ENCODE measurements around the gene USP43. TPM values are rescaled to one million over a fixed set of nuclear protein-coding genes. Genes with fewer than 3 reads are reported as not detected.

Gene USP43
- polyA plus RNA-seq, 1 experiment = not detected

GRCh38 chr17:9769036-9769695 lies 123.8 kb downstream of the USP43 start:
- no peak for DNase-seq (ENCODE audit: low read depth, low spot score)
- H3K27ac ChIP-seq (ENCODE audit: low read depth, low read length) = no peak overlapping the region
- no peak for TF ChIP-seq CTCF (IDR thresholded peaks at IDR 0.05; ENCODE audit: low read depth, low read length)
- POLR2A ChIA-PET = no interaction called here
- peaks cover 39% of the 10 kb centered on the region for H3K9me3 ChIP-seq (ENCODE audit: control insufficient read depth, insufficient read depth, low read length)
- no peak overlapping the region for H3K4me3 ChIP-seq (ENCODE audit: low read depth, low read length)
- no peaks in the 10 kb centered on the region for H3K27me3 ChIP-seq (ENCODE audit: control insufficient read depth, insufficient read depth, low read length)
- CTCF ChIA-PET = interaction anchor here (1.0 kb wide), 2 partner anchors 25 to 193 kb away, joined by 3 to 5 read pairs; partner anchors contain the start of genes CFAP52 and STX8

GRCh38 chr17:9771465-9771864 lies 126.1 kb downstream of the USP43 start:
- ChIA-PET POLR2A (no interaction called here), CTCF (no interaction called here)
- H3K9me3 ChIP-seq (ENCODE audit: control insufficient read depth, insufficient read depth, low read length) = peaks cover 51% of the 10 kb centered on the region
- TF ChIP-seq CTCF (IDR thresholded peaks at IDR 0.05; ENCODE audit: low read depth, low read length) = no peak
- H3K4me3 ChIP-seq (ENCODE audit: low read depth, low read length) = no peak overlapping the region
- H3K27ac ChIP-seq (ENCODE audit: low read depth, low read length) = no peak overlapping the region
- H3K27me3 ChIP-seq (ENCODE audit: control insufficient read depth, insufficient read depth, low read length) = no peaks in the 10 kb centered on the region
- no peak for DNase-seq (ENCODE audit: low read depth, low spot score)

- no peak overlapping the region for H3K27ac ChIP-seq (ENCODE audit: low read depth, low read length)
- ChIA-PET CTCF (no interaction called here), POLR2A (no interaction called here)
- H3K9me3 ChIP-seq (ENCODE audit: control insufficient read depth, insufficient read depth, low read length) = peaks cover 56% of the 10 kb centered on the region
- no peak overlapping the region for H3K4me3 ChIP-seq (ENCODE audit: low read depth, low read length)
- no peak for DNase-seq (ENCODE audit: low read depth, low spot score)
- no peaks in the 10 kb centered on the region for H3K27me3 ChIP-seq (ENCODE audit: control insufficient read depth, insufficient read depth, low read length)
- no peak for TF ChIP-seq CTCF (IDR thresholded peaks at IDR 0.05; ENCODE audit: low read depth, low read length)
These were observed 127.3 kb downstream of the USP43 start for GRCh38 chr17:9772658-9773057.

- no peak for TF ChIP-seq CTCF (IDR thresholded peaks at IDR 0.05; ENCODE audit: low read depth, low read length)
- ChIA-PET CTCF (no interaction called here), POLR2A (no interaction called here)
- DNase-seq (ENCODE audit: low read depth, low spot score) = no peak
- no peak overlapping the region for H3K27ac ChIP-seq (ENCODE audit: low read depth, low read length)
- peaks cover 41% of the 10 kb centered on the region for H3K9me3 ChIP-seq (ENCODE audit: control insufficient read depth, insufficient read depth, low read length)
- H3K27me3 ChIP-seq (ENCODE audit: control insufficient read depth, insufficient read depth, low read length) = no peaks in the 10 kb centered on the region
- no peak overlapping the region for H3K4me3 ChIP-seq (ENCODE audit: low read depth, low read length)
These were observed 131.6 kb downstream of the USP43 start for GRCh38 chr17:9776911-9777310.

Other genes with a start within 250 kb of the USP43 start
- 89.6 and 103 TPM in 2 replicates for gene STX8, start 69.7 kb upstream of the USP43 start, polyA plus RNA-seq (2011; rRNA removed)
- not detected in 2 replicates for gene CFAP52, start 68.9 kb upstream of the USP43 start, polyA plus RNA-seq (2011; rRNA removed)
- not detected in 2 replicates for gene DHRS7C, start 146.1 kb downstream of the USP43 start, polyA plus RNA-seq (2011; rRNA removed)
- not detected in 2 replicates for gene GSG1L2, start 176.6 kb downstream of the USP43 start, polyA plus RNA-seq (2011; rRNA removed)
- 0.63 and 0.65 TPM in 2 replicates for gene GLP2R, start 180.4 kb downstream of the USP43 start, polyA plus RNA-seq (2011; rRNA removed)

Data from AG04450 (cell line).